Calu3 (cell line): ENCODE results near the gene ZBTB7A. TPM values are rescaled to one million over a fixed set of nuclear protein-coding genes. Genes with fewer than 3 reads are reported as not detected.

Experiments
- BruUV-seq: library from RNA; stranded (reverse); fragments of 400-500 nt; replicated peaks from 2 replicates; lab custom pipeline; 2021; lab: Mats Ljungman, UMichigan
- CTCF ChIA-PET: fragments of 300-600 bp; sonication (Branson Sonifier 250); formaldehyde crosslinking; loops from one replicate; lab custom pipeline; 2022; ENCODE audit warnings: antibody characterized with exemption; lab: Charles Lee
- DNase-seq: peaks from one replicate; pipeline ENCODE4 v3.0.0; 2022
- H3K27ac Mint-ChIP-seq: one replicate; pipeline ENCODE4 v1.8.0; 2022; ENCODE audit warnings: mixed read lengths; ENCODE audit not compliant: unreplicated experiment
- H3K27me3 Mint-ChIP-seq: one replicate; pipeline ENCODE4 v1.8.0; 2022; ENCODE audit warnings: mixed read lengths; ENCODE audit not compliant: unreplicated experiment
- H3K36me3 Mint-ChIP-seq: one replicate; pipeline ENCODE4 v1.8.0; 2022; ENCODE audit warnings: mild to moderate bottlenecking, moderate library complexity, mixed read lengths; ENCODE audit not compliant: insufficient read depth, unreplicated experiment
- H3K4me1 Mint-ChIP-seq: one replicate; pipeline ENCODE4 v1.8.0; 2022; ENCODE audit warnings: mild to moderate bottlenecking, low read depth, mixed read lengths; ENCODE audit not compliant: unreplicated experiment
- H3K4me3 Mint-ChIP-seq: one replicate; pipeline ENCODE4 v1.8.0; 2022; ENCODE audit warnings: mild to moderate bottlenecking, low read depth, moderate library complexity, mixed read lengths; ENCODE audit not compliant: unreplicated experiment
- H3K9me3 Mint-ChIP-seq: one replicate; pipeline ENCODE4 v1.8.0; 2022; ENCODE audit warnings: low read depth, mixed read lengths; ENCODE audit not compliant: unreplicated experiment
- CTCF ChIP-seq: fragments of 200-600 bp; IDR thresholded peaks from one replicate; pipeline ENCODE4 v1.8.0; 2022; ENCODE audit warnings: antibody characterized with exemption; ENCODE audit not compliant: unreplicated experiment
- intact Hi-C: fragments of 100-400 bp; cut with micrococcal nuclease; formaldehyde crosslinking; loops from one replicate; pipeline ENCODE4 v1.10.0; 2022; ENCODE audit not compliant: unreplicated experiment
- total RNA-seq: library from RNA; stranded (reverse); gene quantifications from 2 replicates; pipeline ENCODE4 v1.2.3, GENCODE V29; 2022

ZBTB7A gene
- total RNA-seq, 1 experiment from 2014 or later, result 38.0 TPM

GRCh38 chr19:4043966-4044715 is 22.6 kb downstream of the ZBTB7A start:
- TF ChIP-seq CTCF, result no peak
- Mint-ChIP-seq H3K36me3 (peaks cover 87% of the 10 kb centered on the region), H3K9me3 (no peaks in the 10 kb centered on the region), H3K4me3 (no peak overlapping the region), H3K27me3 (no peaks in the 10 kb centered on the region), H3K27ac (no peak overlapping the region), H3K4me1 (no peaks in the 10 kb centered on the region)
- DNase-seq, result no peak
- BruUV-seq, result no TSS peak
- CTCF ChIA-PET, result no interaction called here
- intact Hi-C loops, result no loop called here

- peak overlapping the region; percentile 61 for H3K27ac Mint-ChIP-seq
- no TSS peak for BruUV-seq
- CTCF ChIA-PET, result interaction anchor here (1.0 kb wide), 1 partner anchor 163 kb away, joined by 3 read pairs; no protein-coding TSS in a partner anchor
- H3K27me3 Mint-ChIP-seq, result no peaks in the 10 kb centered on the region
- H3K4me1 Mint-ChIP-seq, result no peaks in the 10 kb centered on the region
- peaks cover 87% of the 10 kb centered on the region for H3K36me3 Mint-ChIP-seq
- H3K4me3 Mint-ChIP-seq, result no peak overlapping the region
- intact Hi-C loops, result no loop called here
- no peak for DNase-seq
- no peak for TF ChIP-seq CTCF
- no peaks in the 10 kb centered on the region for H3K9me3 Mint-ChIP-seq
Measured at GRCh38 chr19:4043401-4043800, 23.3 kb downstream of the ZBTB7A start.

- Mint-ChIP-seq H3K9me3 (no peaks in the 10 kb centered on the region), H3K27me3 (no peaks in the 10 kb centered on the region), H3K4me3 (peak overlapping the region; percentile 44), H3K36me3 (peaks cover 87% of the 10 kb centered on the region), H3K4me1 (no peaks in the 10 kb centered on the region), H3K27ac (peak overlapping the region; percentile 61)
- CTCF ChIA-PET, result interaction anchor here (1.0 kb wide), 1 partner anchor 164 kb away, joined by 3 read pairs; no protein-coding TSS in a partner anchor
- peak; percentile 80 for DNase-seq
- BruUV-seq, result no TSS peak
- no peak for TF ChIP-seq CTCF
- intact Hi-C loops, result no loop called here
Measured at GRCh38 chr19:4042731-4043082, 24.0 kb downstream of the ZBTB7A start.

- Mint-ChIP-seq H3K36me3 (peaks cover 84% of the 10 kb centered on the region), H3K4me1 (no peaks in the 10 kb centered on the region), H3K4me3 (peak overlapping the region; percentile 44), H3K27me3 (no peaks in the 10 kb centered on the region), H3K27ac (peak overlapping the region; percentile 61), H3K9me3 (no peaks in the 10 kb centered on the region)
- intact Hi-C loops, result no loop called here
- TF ChIP-seq CTCF, result no peak
- CTCF ChIA-PET, result interaction anchor here (1.0 kb wide), 1 partner anchor 165 kb away, joined by 3 read pairs; no protein-coding TSS in a partner anchor
- BruUV-seq, result no TSS peak
- no peak for DNase-seq
Measured at GRCh38 chr19:4042064-4042730, 24.5 kb downstream of the ZBTB7A start.
